HepG2 (cell line): ENCODE measurements around the gene SMIM14. TPM values are rescaled to one million over a fixed set of nuclear protein-coding genes. Genes with fewer than 3 reads are reported as not detected.

Source experiments
- ATAC-seq: fragments of 200-7000 bp; cut with Tn5 transposase; 3 replicates; pipeline ENCODE4 v1.9.1; 2020; ENCODE audit warnings: mild to moderate bottlenecking, moderate library complexity
- BruUV-seq: library from RNA; stranded (reverse); fragments of 400-500 nt; replicated peaks from 2 replicates; lab custom pipeline; 2021; lab: Mats Ljungman, UMichigan
- CTCF ChIA-PET: fragments of 300-600 bp; formaldehyde crosslinking; extraction: SDS; loops from one replicate; lab custom pipeline; 2021; ENCODE audit warnings: low total read pairs, inconsistent platforms, low intra/inter-chr PET ratio; lab: Yijun Ruan, JAX
- POLR2A ChIA-PET: fragments of 350-600 bp; sonication (Branson Sonifier 250); formaldehyde crosslinking; loops from one replicate; lab custom pipeline; 2020; ENCODE audit warnings: antibody characterized with exemption, inconsistent platforms; lab: Yijun Ruan, JAX
- DNase-seq: peaks from one replicate; pipeline ENCODE4 v3.0.0-alpha.2; 2015; ENCODE audit warnings: low spot score
- FAIRE-seq: peaks from 3 replicates; lab custom pipeline; 2011; peaks lifted over from hg19 to GRCh38; lab: Jason Lieb, UNC
- H2AFZ ChIP-seq: one replicate; pipeline ENCODE4 v1.6.1; 2011; ENCODE audit warnings: low read length, inconsistent platforms
- H3K27ac ChIP-seq: fragments of 300-600 bp; 3 replicates; pipeline ENCODE4 v1.8.0; 2011; ENCODE audit warnings: mixed run types, mild to moderate bottlenecking, mixed read lengths, low read length, inconsistent platforms; ENCODE audit not compliant: insufficient read depth; ENCODE audit errors: extremely low read length
- H3K27me3 ChIP-seq, 2 experiments: fragments of 200-600 bp in 1 of 2; 2 replicates in 1 of 2; 3 replicates in 1 of 2; pipeline versions ENCODE4 v1.6.0 to v1.8.0; 2011; ENCODE audit warnings: low read length in 2 of 2, mild to moderate bottlenecking in 2 of 2, moderate library complexity in 2 of 2, inconsistent platforms in 1 of 2; ENCODE audit not compliant: insufficient read depth in 2 of 2, control insufficient read depth in 1 of 2
- H3K36me3 ChIP-seq, 2 experiments: fragments of 200-600 bp in 1 of 2; replicated peaks in 1 of 2; 2 replicates in 1 of 2; 3 replicates in 1 of 2; pipeline versions ENCODE4 v1.5.1 to v1.8.0; 2011; ENCODE audit warnings: low read length in 2 of 2, inconsistent platforms in 1 of 2; ENCODE audit not compliant: insufficient read depth in 2 of 2, control insufficient read depth in 1 of 2
- H3K4me1 ChIP-seq: 2 replicates; pipeline ENCODE4 v1.5.1; 2012; ENCODE audit warnings: low read length, inconsistent platforms; ENCODE audit not compliant: insufficient read depth
- H3K4me2 ChIP-seq: 2 replicates; pipeline ENCODE4 v1.6.0; 2011; ENCODE audit warnings: low read depth, low read length, inconsistent platforms
- H3K4me3 ChIP-seq, 3 experiments: fragments of 200-600 bp in 1 of 3; sonication (generic), shearing (Covaris generic) in 1 of 3; replicated peaks in 1 of 3; 2 replicates each; pipeline ENCODE4 v1.5.1; 2011 to 2016; ENCODE audit warnings: low read length in 3 of 3, inconsistent platforms in 2 of 3, low read depth in 2 of 3, mild to moderate bottlenecking in 2 of 3, control low read depth in 1 of 3, mixed read lengths in 1 of 3; ENCODE audit not compliant: insufficient read depth in 1 of 3
- H3K79me2 ChIP-seq: one replicate; pipeline ENCODE4 v1.6.1; 2011; ENCODE audit warnings: low read length, inconsistent platforms; ENCODE audit not compliant: insufficient read depth
- H3K9ac ChIP-seq: 2 replicates; pipeline ENCODE4 v1.6.0; 2011; ENCODE audit warnings: mild to moderate bottlenecking, low read depth, low read length, inconsistent platforms; ENCODE audit not compliant: insufficient read depth
- H3K9me3 ChIP-seq: 2 replicates; pipeline ENCODE4 v1.5.1; 2012; ENCODE audit warnings: mild to moderate bottlenecking, low read length
- H4K20me1 ChIP-seq: 2 replicates; pipeline ENCODE4 v1.6.0; 2011; ENCODE audit warnings: inconsistent platforms, mild to moderate bottlenecking, low read length, moderate library complexity; ENCODE audit not compliant: insufficient read depth
- AFF4 ChIP-seq: sonication (generic); formaldehyde crosslinking; IDR thresholded peaks from 2 replicates; pipeline ENCODE4 v1.4.0; 2020; ENCODE audit warnings: missing genetic modification reagents
- ELF3 ChIP-seq: IDR thresholded peaks from 2 replicates; pipeline ENCODE4 v1.6.1; 2016; ENCODE audit warnings: missing genetic modification reagents, missing compliant biosample characterization
- HDAC6 ChIP-seq: fragments of 200-600 bp; sonication (generic); IDR thresholded peaks from 2 replicates; pipeline ENCODE4 v1.7.0; 2017; ENCODE audit warnings: mild to moderate bottlenecking, antibody characterized with exemption, low read length, low read depth
- POLR2AphosphoS5 ChIP-seq: IDR thresholded peaks from 2 replicates; pipeline ENCODE4 v1.6.1; 2012; ENCODE audit warnings: low read depth, low read length
- RAD21 ChIP-seq: fragments of 450-650 bp; formaldehyde crosslinking; IDR thresholded peaks from 2 replicates; pipeline ENCODE4 v1.5.0; 2020; ENCODE audit warnings: mild to moderate bottlenecking
- RBFOX2 ChIP-seq: fragments of 200-400 bp; formaldehyde crosslinking; IDR thresholded peaks from 2 replicates; pipeline ENCODE4 v1.6.1; 2017; ENCODE audit warnings: low read depth, mild to moderate bottlenecking, low read length
- SIN3A ChIP-seq: IDR thresholded peaks from 2 replicates; pipeline ENCODE4 v1.6.1; 2011; ENCODE audit warnings: low read depth, mild to moderate bottlenecking, control low read depth, low read length, borderline replicate concordance
- ZNF143 ChIP-seq: sonication (generic); formaldehyde crosslinking; IDR thresholded peaks from 2 replicates; pipeline ENCODE4 v1.4.0; 2020; ENCODE audit warnings: missing genetic modification reagents
- WGBS: methylation state at CpG from one replicate; pipeline ENCODE4 v1.1.6; 2017; ENCODE audit warnings: low lambda C conversion rate; 5-methylcytosine and 5-hydroxymethylcytosine counted together
- in situ Hi-C: cut with HindIII; loops from 2 replicates; pipeline ENCODE4 v1.10.0; 2017; ENCODE audit warnings: low pct_unique_long_range_greater_than_20kb; ENCODE audit not compliant: extremely low pct_ligation_motif_present
- intact Hi-C: fragments of 100-400 bp; cut with micrococcal nuclease; formaldehyde crosslinking; loops from one replicate; pipeline ENCODE4 v1.10.0; 2022; ENCODE audit not compliant: unreplicated experiment
- polyA plus RNA-seq, 8 experiments: library from polyadenylated mRNA; depleted of rRNA in 3 of 8; stranded (reverse) in 7 of 8; unstranded in 1 of 8; fragments of >200 nt; fragmentation: Illumina TruSeq in 4 of 8; extraction: Trizol in 4 of 8; gene quantifications; 2 replicates each; pipeline versions ENCODE4 v1.2.1 to v1.2.3, GENCODE V29; 2011 to 2016; ENCODE audit warnings: low read depth in 4 of 8, missing spikeins in 1 of 8, mixed read lengths in 1 of 8; ENCODE audit not compliant: insufficient read depth in 1 of 8
- total RNA-seq, 5 experiments: library from RNA; depleted of rRNA; stranded (reverse); fragments of >200 nt; fragmentation: Illumina TruSeq; extraction: Trizol; gene quantifications; 2 replicates each; pipeline ENCODE4 v1.2.3, GENCODE V29; 2016; ENCODE audit warnings: low read depth in 1 of 5

Gene SMIM14
- total and polyA plus RNA-seq, 2 of the 13 experiments (the other 11 are each of a cell fraction or from before 2014, with no cell fraction given) = 16.3 to 28.1 TPM

GRCh38 chr4:39525822-39526690 lies 112.6 kb downstream of the SMIM14 start:
- ChIA-PET CTCF (no interaction called here), POLR2A (interaction anchor here (1.2 to 4.0 kb wide), 7 partner anchors 11 to 452 kb away, joined by 4 to 30 read pairs (median 6); partner anchors contain the start of gene SMIM14)
- no TSS peak for BruUV-seq
- no peak for ATAC-seq
- Histone ChIP-seq H3K27ac (peak overlapping the region; percentile 94), H3K4me3 (peak overlapping the region; percentile 95 to 96 (median 96)), H3K9ac (peak overlapping the region; percentile 99), H3K9me3 (peaks cover 10% of the 10 kb centered on the region), H4K20me1 (peaks cover 45% of the 10 kb centered on the region), H3K27me3 (peaks cover 0 to 4% of the 10 kb centered on the region in 2 experiments; a peak in 1 of 5 replicates)
- in situ Hi-C loops (loop anchor here (5.0 kb wide), 1 partner anchor 111 kb away; the partner anchor contains the start of gene SMIM14), intact Hi-C loops (loop anchor here (2.0 kb wide), 2 partner anchors 113 to 171 kb away; partner anchors contain the start of gene SMIM14)
- TF ChIP-seq AFF4 = 0 out of 2 replicates have a peak, but pooled peaks have one; percentile 23
- peak; percentile 79; the same call in 1 of the 2 replicates for TF ChIP-seq HDAC6
- peak; percentile 16; the same call in 1 of the 2 replicates for TF ChIP-seq RBFOX2
- TF ChIP-seq POLR2AphosphoS5 = no peak
- no peak for TF ChIP-seq ZNF143 (CRISPR knock-in tag)
- TF ChIP-seq ELF3 = no peak
- TF ChIP-seq RAD21 (CRISPR knock-in tag) = peak; percentile 15; the same call in 1 of the 2 replicates
- TF ChIP-seq SIN3A = 0 out of 2 replicates have a peak, but pooled peaks have one; percentile 5
- TF ChIP-seq, all 625 proteins: peak for 5
- H3K4me2 ChIP-seq = peak overlapping the region; percentile 62
- DNase-seq (no peak), FAIRE-seq (no peak)
- WGBS = under 1% methylated on average over 9 of the region's 9 CpGs
- H3K79me2 ChIP-seq = peaks cover 83% of the 10 kb centered on the region
- no peak overlapping the region for H2AFZ ChIP-seq
- peaks cover 37% of the 10 kb centered on the region for H3K4me1 ChIP-seq
- peaks cover 2 to 5% of the 10 kb centered on the region in 2 experiments; a peak in 1 of 5 replicates for H3K36me3 ChIP-seq
